ENCODE measurements around the gene ZNF594.
A peak's percentile ranks its signal among the peaks of the same experiment; 100 is the strongest.
"Not testable (repeated sequence)": the region's sequence is repeated elsewhere in the genome, so short reads cannot be mapped to it uniquely, and the experiment has no call there.

The ZNF594 gene

GRCh38 chr17:5191541-5192417 is at the start of gene ZNF594:
Gene ZNF594 (minus strand): TSS chr17:5191868. CDS start chr17:5184256, 7,612 bp downstream.
- TF ChIP-seq CTCF (IDR thresholded peaks at IDR 0.05; ENCODE audit: extremely low read depth, insufficient read depth, missing control alignments): peak; percentile 95
- DNase-seq (ENCODE audit: low spot score): peak; percentile 96
- in situ Hi-C loops (cut with MboI; ENCODE audit: low pct_unique_long_range_greater_than_20kb, low sequenced_read_pairs, unreplicated experiment): no loop called here

- DNase-seq (ENCODE audit: low spot score): not testable (repeated sequence)
- in situ Hi-C loops (cut with MboI; ENCODE audit: low pct_unique_long_range_greater_than_20kb, low sequenced_read_pairs, unreplicated experiment): loop anchor here (5.0 kb wide), 1 partner anchor 42 kb away; no protein-coding TSS in a partner anchor
Measured at GRCh38 chr17:5239769-5240168, 48.1 kb upstream of the ZNF594 start.

- no peak for DNase-seq (ENCODE audit: low spot score)
- no peak for TF ChIP-seq CTCF (IDR thresholded peaks at IDR 0.05; ENCODE audit: extremely low read depth, insufficient read depth, missing control alignments)
- in situ Hi-C loops (cut with MboI; ENCODE audit: low pct_unique_long_range_greater_than_20kb, low sequenced_read_pairs, unreplicated experiment): loop anchor here (5.0 kb wide), 1 partner anchor 41 kb away; no protein-coding TSS in a partner anchor
Measured at GRCh38 chr17:5238333-5238732, 46.7 kb upstream of the ZNF594 start.

GRCh38 chr17:5237541-5238016 is 45.9 kb upstream of the ZNF594 start:
- peak; percentile 92 for TF ChIP-seq CTCF (IDR thresholded peaks at IDR 0.05; ENCODE audit: extremely low read depth, insufficient read depth, missing control alignments)
- in situ Hi-C loops (cut with MboI; ENCODE audit: low pct_unique_long_range_greater_than_20kb, low sequenced_read_pairs, unreplicated experiment): loop anchor here (5.0 kb wide), 1 partner anchor 40 kb away; no protein-coding TSS in a partner anchor
- DNase-seq (ENCODE audit: low spot score): peak; percentile 56

- in situ Hi-C loops (cut with MboI; ENCODE audit: low pct_unique_long_range_greater_than_20kb, low sequenced_read_pairs, unreplicated experiment): loop anchor here (5.0 kb wide), 1 partner anchor 40 kb away; no protein-coding TSS in a partner anchor
- no peak for DNase-seq (ENCODE audit: low spot score)
- no peak for TF ChIP-seq CTCF (IDR thresholded peaks at IDR 0.05; ENCODE audit: extremely low read depth, insufficient read depth, missing control alignments)
Measured at GRCh38 chr17:5236938-5237540, 45.4 kb upstream of the ZNF594 start.

- no peak for TF ChIP-seq CTCF (IDR thresholded peaks at IDR 0.05; ENCODE audit: extremely low read depth, insufficient read depth, missing control alignments)
- in situ Hi-C loops (cut with MboI; ENCODE audit: low pct_unique_long_range_greater_than_20kb, low sequenced_read_pairs, unreplicated experiment): loop anchor here (5.0 kb wide), 1 partner anchor 38 kb away; no protein-coding TSS in a partner anchor
- DNase-seq (ENCODE audit: low spot score): no peak
Measured at GRCh38 chr17:5234645-5235576, 43.2 kb upstream of the ZNF594 start, which contains the start of gene SCIMP. Gene SCIMP (minus strand): TSS chr17:5234860. CDS start chr17:5234755, 105 bp downstream.

- in situ Hi-C loops (cut with MboI; ENCODE audit: low pct_unique_long_range_greater_than_20kb, low sequenced_read_pairs, unreplicated experiment): not testable (repeated sequence)
Measured at GRCh38 chr17:5233492-5233891, 41.8 kb upstream of the ZNF594 start.

More at GRCh38 chr17:5233492-5233891, 41.8 kb upstream of the ZNF594 start:
- DNase-seq (ENCODE audit: low spot score): not testable (repeated sequence)
